H1 (cell line): ENCODE data around the gene BBS12. TPM values are rescaled to one million over a fixed set of nuclear protein-coding genes. Genes with fewer than 3 reads are reported as not detected.

Experiments used
- CTCF ChIA-PET: fragments of 300-600 bp; sonication (Branson Sonifier 250); formaldehyde crosslinking; loops from one replicate; lab custom pipeline; 2021; ENCODE audit not compliant: partially characterized antibody; lab: Charles Lee
- POLR2A ChIA-PET: fragments of 300-600 bp; sonication (Branson Sonifier 250); formaldehyde crosslinking; loops from one replicate; lab custom pipeline; 2021; ENCODE audit warnings: inconsistent platforms; ENCODE audit not compliant: partially characterized antibody; lab: Charles Lee
- DNase-seq, 2 experiments: peaks; one replicate each; pipeline versions ENCODE4 v3.0.0 to v3.0.0-alpha.2; 2010 to 2022; ENCODE audit warnings: low spot score in 2 of 2, low read depth in 1 of 2, mixed read lengths in 1 of 2
- FAIRE-seq: peaks from 2 replicates; lab custom pipeline; 2011; peaks lifted over from hg19 to GRCh38; lab: Jason Lieb, UNC
- H2AFZ ChIP-seq: 2 replicates; pipeline ENCODE4 v1.8.1; 2012; ENCODE audit warnings: low read length, inconsistent platforms
- H2AK5ac ChIP-seq: 2 replicates; pipeline ENCODE4 v1.6.1; 2013; ENCODE audit warnings: low read depth, low read length
- H2BK120ac ChIP-seq: replicated peaks from 2 replicates; pipeline ENCODE3; 2013; ENCODE audit warnings: low read depth, low read length, inconsistent platforms
- H2BK12ac ChIP-seq: 2 replicates; pipeline ENCODE4 v1.6.1; 2013; ENCODE audit warnings: low read depth, low read length
- H2BK15ac ChIP-seq: 2 replicates; pipeline ENCODE4 v1.6.1; 2013; ENCODE audit warnings: low read length
- H2BK20ac ChIP-seq: 2 replicates; pipeline ENCODE4 v1.6.1; 2013; ENCODE audit warnings: low read length
- H2BK5ac ChIP-seq: 2 replicates; pipeline ENCODE4 v1.6.1; 2013; ENCODE audit warnings: low read depth, low read length
- H3K14ac ChIP-seq: 2 replicates; pipeline ENCODE4 v1.6.1; 2013; ENCODE audit warnings: inconsistent platforms; ENCODE audit not compliant: insufficient read length
- H3K18ac ChIP-seq: 2 replicates; pipeline ENCODE4 v1.6.1; 2013; ENCODE audit warnings: low read length; ENCODE audit errors: extremely low read depth
- H3K23ac ChIP-seq: 2 replicates; pipeline ENCODE4 v1.6.1; 2013; ENCODE audit warnings: inconsistent platforms; ENCODE audit not compliant: insufficient read length
- H3K23me2 ChIP-seq: 2 replicates; pipeline ENCODE4 v1.6.1; 2013; ENCODE audit warnings: low read depth, low read length
- H3K27ac ChIP-seq: 2 replicates; pipeline ENCODE4 v1.6.1; 2011; ENCODE audit warnings: low read depth, low read length, inconsistent platforms
- H3K27me3 ChIP-seq, 4 experiments: replicated peaks in 1 of 4; 1 replicate in 1 of 4; 2 replicates in 3 of 4; pipeline versions ENCODE4 v1.6.1 to v1.8.1; 2011 to 2013; ENCODE audit warnings: low read length in 3 of 4, mild to moderate bottlenecking in 3 of 4, inconsistent platforms in 2 of 4, mixed read lengths in 2 of 4, moderate library complexity in 1 of 4; ENCODE audit not compliant: control insufficient read depth in 3 of 4, insufficient read depth in 3 of 4; ENCODE audit errors: extremely low read depth in 1 of 4
- H3K36me3 ChIP-seq, 4 experiments: 2 replicates each; pipeline versions ENCODE4 v1.6.1 to v1.8.1; 2011 to 2013; ENCODE audit warnings: mild to moderate bottlenecking in 4 of 4, low read length in 3 of 4, moderate library complexity in 2 of 4, control low read depth in 1 of 4, inconsistent platforms in 1 of 4; ENCODE audit not compliant: insufficient read depth in 4 of 4, control insufficient read depth in 2 of 4
- H3K4ac ChIP-seq: replicated peaks from 2 replicates; pipeline ENCODE3; 2013; ENCODE audit warnings: low read length, low read depth, mixed read lengths, inconsistent platforms; ENCODE audit not compliant: insufficient read length
- H3K4me1 ChIP-seq, 4 experiments: replicated peaks in 1 of 4; 1 replicate in 1 of 4; 2 replicates in 3 of 4; pipeline versions ENCODE4 v1.6.1 to v1.8.1; 2011 to 2013; ENCODE audit warnings: low read length in 3 of 4, inconsistent platforms in 2 of 4, mixed read lengths in 1 of 4; ENCODE audit not compliant: insufficient read depth in 4 of 4, control insufficient read depth in 3 of 4
- H3K4me2 ChIP-seq, 2 experiments: 2 replicates each; pipeline versions ENCODE4 v1.6.1 to v1.8.1; 2011 to 2013; ENCODE audit warnings: low read depth in 2 of 2, low read length in 2 of 2, control low read depth in 1 of 2, inconsistent platforms in 1 of 2, mild to moderate bottlenecking in 1 of 2; ENCODE audit not compliant: insufficient read depth in 1 of 2
- H3K4me3 ChIP-seq, 4 experiments: fragments of 200-600, 300-600 bp in 1 of 4; sonication (generic), shearing (Covaris generic), sonication (Bioruptor Twin) in 1 of 4; 2 replicates each; pipeline versions ENCODE4 v1.5.1 to v1.8.1; 2011 to 2016; ENCODE audit warnings: low read length in 4 of 4, low read depth in 3 of 4, control low read depth in 2 of 4, inconsistent platforms in 2 of 4, mild to moderate bottlenecking in 2 of 4, mixed read lengths in 1 of 4, moderate library complexity in 1 of 4; ENCODE audit not compliant: insufficient read depth in 2 of 4; ENCODE audit errors: extremely low read depth in 1 of 4
- H3K56ac ChIP-seq: replicated peaks from 2 replicates; pipeline ENCODE3; 2013; ENCODE audit warnings: low read depth, mild to moderate bottlenecking, mixed read lengths, low read length, inconsistent platforms; ENCODE audit not compliant: insufficient read length
- H3K79me1 ChIP-seq: 2 replicates; pipeline ENCODE4 v1.6.1; 2013; ENCODE audit warnings: low read depth, low read length, control low read depth
- H3K79me2 ChIP-seq, 2 experiments: 2 replicates each; pipeline versions ENCODE4 v1.6.1 to v1.8.1; 2012 to 2013; ENCODE audit warnings: low read length in 2 of 2, mild to moderate bottlenecking in 2 of 2, inconsistent platforms in 1 of 2; ENCODE audit not compliant: insufficient read depth in 2 of 2, control insufficient read depth in 1 of 2
- H3K9ac ChIP-seq, 4 experiments: replicated peaks in 1 of 4; 1 replicate in 1 of 4; 2 replicates in 3 of 4; pipeline versions ENCODE4 v1.6.1 to v1.8.1; 2011 to 2013; ENCODE audit warnings: low read depth in 3 of 4, low read length in 3 of 4, control low read depth in 2 of 4, mild to moderate bottlenecking in 2 of 4, moderate library complexity in 2 of 4, inconsistent platforms in 1 of 4; ENCODE audit errors: extremely low read depth in 1 of 4
- H3K9me3 ChIP-seq, 2 experiments: 2 replicates each; pipeline versions ENCODE4 v1.6.1 to v1.8.1; 2012 to 2013; ENCODE audit warnings: mild to moderate bottlenecking in 2 of 2, moderate library complexity in 2 of 2, control low read depth in 1 of 2, inconsistent platforms in 1 of 2, low read depth in 1 of 2, low read length in 1 of 2, mixed read lengths in 1 of 2; ENCODE audit not compliant: insufficient read depth in 2 of 2
- H4K20me1 ChIP-seq, 2 experiments: replicated peaks in 1 of 2; 2 replicates each; pipeline versions ENCODE3 to v1.8.1; 2011 to 2013; ENCODE audit warnings: inconsistent platforms in 2 of 2, low read length in 2 of 2, mild to moderate bottlenecking in 1 of 2; ENCODE audit not compliant: insufficient read depth in 2 of 2, control insufficient read depth in 1 of 2
- H4K5ac ChIP-seq: 2 replicates; pipeline ENCODE4 v1.6.1; 2013; ENCODE audit warnings: low read length, low read depth, mixed read lengths, inconsistent platforms; ENCODE audit not compliant: insufficient read length
- H4K8ac ChIP-seq: 2 replicates; pipeline ENCODE4 v1.8.0; 2013; ENCODE audit warnings: mild to moderate bottlenecking, moderate library complexity, low read length, inconsistent platforms; ENCODE audit not compliant: insufficient read depth; ENCODE audit errors: extremely low read depth
- H4K91ac ChIP-seq: replicated peaks from 2 replicates; pipeline ENCODE3; 2013; ENCODE audit warnings: low read length, mixed read lengths, inconsistent platforms; ENCODE audit not compliant: insufficient read length
- CBX8 ChIP-seq: fragments of 300-800, 300-1000 bp; sonication (generic); IDR thresholded peaks from 2 replicates; pipeline ENCODE4 v1.7.1; 2016; ENCODE audit warnings: low read depth, low read length, borderline replicate concordance
- SRF ChIP-seq: IDR thresholded peaks from 2 replicates; pipeline ENCODE4 v1.6.1; 2011; ENCODE audit warnings: mild to moderate bottlenecking, low read depth, low read length, moderate library complexity
- WGBS, 2 experiments: shearing (Covaris generic) in 1 of 2; methylation state at CpG; one replicate each; pipeline versions ENCODE4 v1.1.6 to v1.1.7; 2013 to 2015; ENCODE audit warnings: low lambda C conversion rate in 2 of 2, mixed read lengths in 2 of 2, inconsistent platforms in 1 of 2, low coverage in 1 of 2, missing lambda C conversion rate in 1 of 2; ENCODE audit not compliant: insufficient replicate concordance in 2 of 2, insufficient coverage in 1 of 2, insufficient read length in 1 of 2; ENCODE audit errors: extremely low coverage in 1 of 2, missing lambda C conversion rate in 1 of 2; 5-methylcytosine and 5-hydroxymethylcytosine counted together
- polyA plus RNA-seq, 7 experiments: library from polyadenylated mRNA; depleted of rRNA in 3 of 7; stranded (reverse) in 5 of 7; unstranded in 2 of 7; fragments of >200 nt in 5 of 7; fragments of 200-250 nt in 2 of 7; gene quantifications; 1 replicate in 5 of 7; 2 replicates in 1 of 7; 4 replicates in 1 of 7; pipeline versions ENCODE4 v1.2.1 to v1.2.3, GENCODE V29; 2011 to 2013; ENCODE audit warnings: missing spikeins in 2 of 7, mixed read lengths in 2 of 7
- total RNA-seq: library from RNA; stranded (reverse); fragmentation: NEBNext Ultra II Directional; extraction: Animal tissue kit (Norgen Biotek cat#: 25700); gene quantifications from 2 replicates; pipeline ENCODE4 v1.2.1, GENCODE V29; 2021

BBS12 gene
- total and polyA plus RNA-seq, 2 of the 8 experiments (the other 6 are each of a cell fraction or from before 2014, with no cell fraction given), result 0.88 to 2.6 TPM

DNA sequence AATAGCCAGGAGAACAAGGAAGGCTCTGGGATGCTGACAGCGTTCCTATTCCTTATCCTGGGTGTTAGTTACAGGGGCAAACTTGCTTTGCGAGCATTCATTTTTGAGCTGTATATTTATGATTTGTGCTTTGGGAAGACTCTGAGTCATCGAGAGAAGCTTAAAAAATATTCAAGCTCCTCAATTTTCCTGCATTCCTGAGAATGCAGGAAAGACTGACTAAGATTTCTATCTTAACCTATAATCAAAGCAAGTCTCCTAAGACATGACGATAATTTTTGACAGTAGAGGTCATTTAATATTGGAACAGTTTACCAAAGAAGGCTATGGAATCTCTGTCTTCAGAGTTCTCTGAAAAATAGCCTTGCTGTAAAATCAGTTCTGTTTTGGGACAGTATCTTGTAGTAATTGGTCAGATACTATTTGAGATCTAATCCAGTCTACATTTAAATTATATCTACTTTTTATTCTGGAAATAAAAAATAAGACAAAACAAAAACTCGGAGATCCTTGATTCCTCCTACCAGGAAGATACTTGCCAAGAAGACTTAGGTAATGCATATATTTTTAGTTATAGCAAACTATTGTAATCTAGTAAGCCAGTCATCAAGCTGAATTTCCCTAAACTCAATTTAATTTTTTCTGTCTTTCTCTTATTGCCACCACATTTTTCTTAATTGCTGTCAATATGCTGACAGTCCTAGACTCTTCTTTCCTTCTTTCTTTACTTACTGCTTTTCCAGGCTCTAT is 31.7 kb downstream of the BBS12 start:
- Histone ChIP-seq H3K4me1 (peaks cover 0 to 5% (median 4%) of the 10 kb centered on the region in 4 experiments; a peak in 3 of 7 replicates), H3K4me3 (no peak overlapping the region), H4K8ac (no peak overlapping the region), H3K27ac (no peak overlapping the region), H3K23ac (no peak overlapping the region), H2AK5ac (no peak overlapping the region), H3K4ac (no peak overlapping the region), H4K20me1 (no peaks in the 10 kb centered on the region), H3K14ac (no peak overlapping the region), H2BK5ac (no peak overlapping the region), H3K79me1 (no peaks in the 10 kb centered on the region), H3K9me3 (no peaks in the 10 kb centered on the region), H3K79me2 (no peaks in the 10 kb centered on the region), H3K9ac (no peak overlapping the region), H2BK12ac (no peak overlapping the region), H4K91ac (no peak overlapping the region), H3K18ac (0 out of 2 replicates have a peak overlapping the region, but pooled peaks have one; percentile 21), H2BK120ac (no peak overlapping the region), H2AFZ (no peak overlapping the region), H3K27me3 (peaks cover 0 to 1% (median 0%) of the 10 kb centered on the region in 4 experiments; a peak in 1 of 7 replicates), H4K5ac (no peak overlapping the region), H2BK15ac (no peak overlapping the region), H3K36me3 (no peaks in the 10 kb centered on the region), H3K4me2 (no peak overlapping the region), H2BK20ac (no peak overlapping the region), H3K56ac (no peak overlapping the region), H3K23me2 (no peaks in the 10 kb centered on the region)
- no peak for TF ChIP-seq SRF
- no peak for TF ChIP-seq CBX8
- DNase-seq (no peak), FAIRE-seq (no peak)
- 88% methylated on average over 5 of the region's 5 CpGs; no CpG with 5 or more reads in 1 of the 2 experiments for WGBS, 2 experiments
- CTCF ChIA-PET, result interaction anchor here (0.6 to 1.4 kb wide), 4 partner anchors 32 to 166 kb away, joined by 3 to 4 read pairs (median 4); no protein-coding TSS in a partner anchor
- POLR2A ChIA-PET, result interaction anchor here (1.4 to 1.6 kb wide), 2 partner anchors 64 to 66 kb away, joined by 5 to 7 read pairs; no protein-coding TSS in a partner anchor
